Measurements from ENCODE around the gene TCEAL8. TPM values are rescaled to one million over a fixed set of nuclear protein-coding genes. Genes with fewer than 3 reads are reported as not detected.

TCEAL8 gene
- total and polyA plus RNA-seq, 10 of the 15 experiments (the other 5 are each of a cell fraction or from before 2014, with no cell fraction given): 28.4 to 123 (median 58.7) TPM

- TF ChIP-seq E4F1 (IDR thresholded peaks at IDR 0.05; ENCODE audit: borderline replicate concordance, partially characterized antibody): no peak
- TF ChIP-seq POU2F2 (IDR thresholded peaks at IDR 0.05; ENCODE audit: borderline replicate concordance, low read depth, low read length): no peak
These were observed 5.2 kb downstream of the TCEAL8 start (continued) for GRCh38 chrX:103249805-103250204.

- H3K27me3 ChIP-seq (replicated peaks in 1 of 2; ENCODE audit: control insufficient read depth in 2 of 2, insufficient read depth in 2 of 2, low read length in 1 of 2): no peaks in the 10 kb centered on the region
- no peaks in the 10 kb centered on the region for H3K9me3 ChIP-seq (replicated peaks; ENCODE audit: control insufficient read depth, insufficient read depth, low read length)
- DNase-seq (ENCODE audit: low read depth, low spot score): no peak
- no peak overlapping the region for H3K4me3 ChIP-seq
- H4K20me1 ChIP-seq (ENCODE audit: control insufficient read depth, insufficient read depth): no peaks in the 10 kb centered on the region; the same call in 1 of the 2 replicates
- peak; percentile 60; the same call in 2 of the 3 replicates for ATAC-seq
- RAD21 ChIA-PET (ENCODE audit: unreplicated experiment): interaction anchor here (1.0 kb wide), 1 partner anchor 37 kb away, joined by 4 read pairs; no protein-coding TSS in a partner anchor
- no TSS peak for BruUV-seq (replicated peaks)
- SMC1A ChIA-PET (ENCODE audit: uncharacterized antibody, unreplicated experiment): no interaction called here
- intact Hi-C loops (cut with micrococcal nuclease; ENCODE audit: unreplicated experiment): loop anchor here (2.0 kb wide), 1 partner anchor 38 kb away; no protein-coding TSS in a partner anchor
- in situ Hi-C loops (cut with MboI): no loop called here
- H3K27ac ChIP-seq (ENCODE audit: control insufficient read depth, insufficient read depth): no peak overlapping the region
- H3K9ac ChIP-seq (ENCODE audit: control insufficient read depth, insufficient read depth, low read length): no peak overlapping the region
- no peaks in the 10 kb centered on the region for H3K36me3 ChIP-seq (ENCODE audit: control insufficient read depth in 2 of 2, insufficient read depth in 2 of 2, low read length in 1 of 2)
- H3K4me1 ChIP-seq (ENCODE audit: control insufficient read depth, insufficient read depth, low read length): peaks cover under 1% of the 10 kb centered on the region; the same call in 1 of the 2 replicates
- H3K4me2 ChIP-seq (ENCODE audit: control insufficient read depth, insufficient read depth): no peak overlapping the region
- no peaks in the 10 kb centered on the region for H3K79me2 ChIP-seq (ENCODE audit: control insufficient read depth, insufficient read depth, low read length)
- H2AFZ ChIP-seq (ENCODE audit: control insufficient read depth, low read depth, low read length): no peak overlapping the region
- CTCF ChIA-PET: interaction anchor here (0.9 to 2.0 kb wide), 4 partner anchors 10 to 216 kb away, joined by 3 to 11 read pairs (median 4); no protein-coding TSS in a partner anchor
- FAIRE-seq: no peak
- POLR2A ChIA-PET: no interaction called here
- TF ChIP-seq GABPA (IDR thresholded peaks at IDR 0.05; ENCODE audit: low read depth): no peak
- TF ChIP-seq RAD21 (IDR thresholded peaks at IDR 0.05; ENCODE audit: insufficient read depth, low read depth, low read length): peak; percentile 40
- TF ChIP-seq CTCF (IDR thresholded peaks at IDR 0.05 in 2 of 3, conservative IDR thresholded peaks at IDR 0.05 in 1 of 3; ENCODE audit: control insufficient read depth in 2 of 3, extremely low read depth in 1 of 3, insufficient read depth in 1 of 3, low read depth in 3 of 3, low read length in 3 of 3): peak; percentile 27 to 37 (median 34); a peak in 3 of 6 replicates
- no peak for TF ChIP-seq BHLHE40 (IDR thresholded peaks at IDR 0.05; ENCODE audit: borderline replicate concordance in 1 of 2, low read depth in 2 of 2, low read length in 1 of 2)
- TF ChIP-seq ZBTB33 (IDR thresholded peaks at IDR 0.05): no peak
- no peak for TF ChIP-seq MYC (IDR thresholded peaks at IDR 0.05; ENCODE audit: insufficient read depth, insufficient read length, insufficient replicate concordance, low read length, severe bottlenecking)
These were observed 6.4 kb downstream of the TCEAL8 start for GRCh38 chrX:103248553-103248952.

Data from GM12878 (cell line).